Measurements from ENCODE around the gene L1CAM. TPM values are rescaled to one million over a fixed set of nuclear protein-coding genes. Genes with fewer than 3 reads are reported as not detected.

The L1CAM gene
- total RNA-seq, 2 experiments from 2014 or later = 3.6 to 4.9 TPM

DNA sequence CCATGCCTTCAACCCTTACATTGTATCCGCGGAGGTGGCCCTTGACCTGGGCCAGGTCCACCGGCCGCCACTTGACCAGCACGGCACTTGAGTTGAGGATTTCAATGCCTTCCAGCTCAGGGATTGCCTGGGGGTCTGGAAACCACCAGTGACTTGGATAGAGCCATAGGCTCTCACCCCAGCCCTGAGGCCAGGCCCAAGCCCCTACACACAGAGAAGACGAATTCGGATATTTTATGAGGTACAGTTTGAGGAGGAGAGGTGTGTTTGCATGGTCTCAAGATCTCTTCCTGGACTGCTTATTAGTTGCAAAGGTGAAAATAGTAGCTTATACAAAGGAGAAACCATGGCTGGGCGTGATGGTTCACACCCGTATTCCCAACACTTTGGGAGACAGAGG, 20.3 kb downstream of the L1CAM start:
- Mint-ChIP-seq H3K27me3 (no peaks in the 10 kb centered on the region), H3K4me3 (no peak overlapping the region), H3K36me3 (no peaks in the 10 kb centered on the region), H3K9me3 (ENCODE audit: low read depth) (no peaks in the 10 kb centered on the region), H3K4me1 (no peaks in the 10 kb centered on the region), H3K27ac (no peak overlapping the region)
- CTCF ChIA-PET = no interaction called here
- no peak for DNase-seq
- no peak for ATAC-seq

DNA sequence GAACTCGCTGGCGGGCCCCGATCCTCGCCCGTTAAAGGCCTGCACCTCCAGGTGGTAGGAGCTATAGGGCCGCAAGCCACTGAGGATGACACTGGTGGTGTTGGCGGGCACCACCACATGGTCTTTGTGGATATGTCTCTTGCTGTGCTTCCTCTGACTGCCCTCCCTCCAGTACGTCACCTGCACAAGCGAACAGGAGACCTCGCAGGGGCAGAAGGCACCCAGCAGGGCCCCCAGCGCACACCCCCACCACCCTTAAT, 20.7 kb downstream of the L1CAM start:
- CTCF ChIA-PET = no interaction called here
- Mint-ChIP-seq H3K4me3 (no peak overlapping the region), H3K27me3 (no peaks in the 10 kb centered on the region), H3K36me3 (no peaks in the 10 kb centered on the region), H3K27ac (no peak overlapping the region), H3K9me3 (ENCODE audit: low read depth) (no peaks in the 10 kb centered on the region), H3K4me1 (no peaks in the 10 kb centered on the region)
- no peak for ATAC-seq
- no peak for DNase-seq

DNA sequence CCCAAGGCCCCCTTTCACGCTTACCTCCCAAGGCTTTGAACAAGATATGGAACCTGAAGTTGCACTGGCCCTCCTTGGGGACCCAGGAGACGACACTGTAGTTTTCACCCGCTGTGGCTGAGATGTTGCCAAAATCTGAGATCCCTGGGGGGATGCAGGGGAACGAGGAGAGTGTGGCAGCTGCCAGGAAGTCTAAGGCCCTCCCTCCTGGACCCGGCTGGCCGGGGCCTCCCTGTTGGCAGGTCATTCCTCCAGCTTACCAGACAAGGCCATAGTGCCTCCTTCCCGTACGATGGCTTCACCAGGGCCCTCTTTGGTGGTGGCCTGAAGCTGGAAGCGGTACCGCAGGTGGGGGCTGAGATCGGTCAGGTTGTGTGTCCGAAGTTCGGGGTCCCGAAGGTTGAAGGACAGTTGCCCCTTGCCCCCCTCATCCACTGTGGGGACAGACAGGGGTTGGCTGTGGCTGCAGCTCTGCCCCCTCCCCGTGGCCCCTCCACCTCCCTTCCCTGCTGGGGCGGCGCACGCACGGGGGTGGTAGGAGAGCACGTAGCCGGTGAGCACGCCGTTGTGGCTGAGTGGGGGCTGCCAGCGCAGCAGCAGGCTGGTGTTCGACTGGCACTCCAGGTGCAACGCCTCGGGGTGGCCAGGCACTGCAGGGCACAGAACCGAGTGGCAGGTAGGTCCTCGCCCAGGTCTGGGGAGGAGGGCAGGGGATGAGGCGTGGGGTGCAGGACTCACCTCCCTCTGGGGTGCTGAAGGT, 21.2 kb downstream of the L1CAM start:
- no peaks in the 10 kb centered on the region for H3K4me1 Mint-ChIP-seq
- no peak overlapping the region for H3K27ac Mint-ChIP-seq
- DNase-seq (no peak), ATAC-seq (no peak)
- H3K36me3 Mint-ChIP-seq = no peaks in the 10 kb centered on the region
- H3K4me3 Mint-ChIP-seq = no peak overlapping the region
- H3K27me3 Mint-ChIP-seq = no peaks in the 10 kb centered on the region
- no peaks in the 10 kb centered on the region for H3K9me3 Mint-ChIP-seq (ENCODE audit: low read depth)
- CTCF ChIA-PET = no interaction called here

DNA sequence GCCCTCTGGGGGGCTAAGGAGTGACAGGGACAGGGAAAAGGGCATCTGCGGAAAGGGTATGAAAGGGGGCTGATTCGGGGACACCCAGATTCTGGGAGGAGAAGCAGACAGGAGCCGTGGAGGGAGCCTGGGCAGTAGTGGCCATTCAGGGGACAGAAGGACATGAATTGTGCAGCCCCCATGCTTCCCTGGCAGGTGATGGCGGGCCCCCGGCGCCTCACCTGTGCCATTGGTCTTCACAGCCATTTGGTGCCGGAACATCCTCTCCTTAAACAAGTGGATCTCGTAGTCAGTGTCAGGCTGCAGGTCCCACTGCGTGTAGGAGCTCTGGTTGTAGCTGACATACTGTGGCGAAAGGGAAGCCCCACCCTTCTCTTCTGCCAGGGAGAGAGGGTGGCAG, 21.9 kb downstream of the L1CAM start:
- Mint-ChIP-seq H3K9me3 (ENCODE audit: low read depth) (no peaks in the 10 kb centered on the region), H3K27me3 (no peaks in the 10 kb centered on the region), H3K36me3 (no peaks in the 10 kb centered on the region), H3K4me1 (no peaks in the 10 kb centered on the region), H3K4me3 (no peak overlapping the region), H3K27ac (no peak overlapping the region)
- DNase-seq = no peak
- CTCF ChIA-PET = no interaction called here
- ATAC-seq = no peak

DNA sequence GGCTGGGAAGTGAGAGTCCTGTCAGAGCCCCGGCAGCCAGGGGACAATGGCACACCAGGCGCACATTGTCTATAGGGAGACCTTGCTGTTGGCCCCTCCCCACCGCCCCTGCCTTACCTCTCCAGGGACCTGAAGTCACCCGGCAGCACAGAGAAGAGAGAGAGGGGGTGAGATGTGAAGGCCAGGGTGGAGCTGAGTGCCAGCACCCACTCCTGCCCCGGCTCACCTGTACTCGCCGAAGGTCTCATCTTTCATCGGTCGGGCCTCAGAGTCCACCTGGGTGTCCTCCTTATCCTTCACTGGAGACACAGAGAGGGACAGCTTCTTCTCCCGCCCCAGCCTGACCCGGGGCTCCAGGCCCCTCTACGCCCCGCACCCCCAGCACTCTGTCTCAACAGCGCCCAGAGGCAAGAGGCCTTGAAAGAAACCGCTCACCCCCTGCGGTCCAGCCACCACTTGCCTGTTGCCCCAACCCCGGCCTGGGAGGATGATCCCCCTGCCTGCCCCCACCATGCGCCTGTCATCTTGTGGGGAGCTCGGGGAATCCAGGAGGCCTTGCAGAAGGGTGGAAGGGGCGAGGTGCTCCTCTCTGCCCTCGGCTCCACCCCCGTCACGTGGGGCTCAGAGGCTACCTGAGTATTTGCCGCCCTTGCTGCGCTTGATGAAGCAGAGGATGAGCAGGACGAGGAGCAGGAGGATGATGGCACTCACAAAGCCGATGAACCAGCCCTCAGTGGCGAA, 22.6 kb downstream of the L1CAM start:
- no peaks in the 10 kb centered on the region for H3K27me3 Mint-ChIP-seq
- CTCF ChIA-PET = no interaction called here
- no peaks in the 10 kb centered on the region for H3K9me3 Mint-ChIP-seq (ENCODE audit: low read depth)

DNA sequence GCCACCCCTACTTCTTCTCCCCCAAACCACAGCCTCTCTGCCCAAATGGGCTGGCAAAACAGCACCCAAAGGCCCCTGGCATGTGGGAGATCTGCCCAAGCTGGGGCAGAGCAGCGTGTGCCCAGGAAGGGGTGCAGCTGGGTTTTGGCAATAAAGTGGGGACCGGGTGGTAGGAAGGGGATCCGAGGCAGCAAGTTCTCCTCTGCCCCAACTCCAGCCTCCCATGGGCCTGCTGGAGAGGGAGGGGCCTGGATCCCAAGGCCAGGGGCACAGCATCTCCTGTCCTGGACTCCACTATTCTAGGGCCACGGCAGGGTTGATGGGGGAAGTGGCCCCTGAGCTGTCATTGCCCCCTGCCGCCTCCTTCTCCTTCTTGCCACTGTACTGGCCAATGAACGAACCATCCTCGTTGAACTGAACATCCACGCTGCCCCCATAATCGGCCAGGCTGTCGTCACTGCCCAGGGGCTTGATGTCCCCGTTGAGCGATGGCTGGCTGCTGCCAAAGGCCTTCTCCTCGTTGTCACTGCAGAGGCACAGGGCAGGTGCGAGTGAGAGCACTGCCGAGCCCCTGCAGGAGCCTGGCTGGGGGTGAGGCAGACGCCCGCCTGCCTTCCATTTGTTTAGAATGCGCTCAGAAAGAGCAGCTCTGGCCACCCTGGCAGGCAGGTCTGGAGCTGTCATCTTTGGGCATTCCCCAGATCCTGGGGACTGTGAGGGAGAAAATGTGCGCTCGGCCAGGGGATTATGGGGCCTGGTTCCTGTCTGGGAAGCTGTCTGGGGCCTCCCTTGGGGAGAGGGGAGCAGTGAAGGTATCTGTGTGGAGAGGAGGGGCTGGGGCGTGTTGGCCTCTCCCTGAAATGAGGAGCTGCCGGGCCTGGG, 23.4 kb downstream of the L1CAM start:
- Mint-ChIP-seq H3K4me3 (no peak overlapping the region), H3K27ac (no peak overlapping the region), H3K9me3 (ENCODE audit: low read depth) (no peaks in the 10 kb centered on the region), H3K27me3 (no peaks in the 10 kb centered on the region), H3K4me1 (peaks cover 2% of the 10 kb centered on the region), H3K36me3 (no peaks in the 10 kb centered on the region)
- CTCF ChIA-PET = no interaction called here
- DNase-seq (no peak), ATAC-seq (no peak)

More for the DNA sequence above, 22.6 kb downstream of the L1CAM start:
- no peak for ATAC-seq
- no peak overlapping the region for H3K27ac Mint-ChIP-seq
- H3K4me3 Mint-ChIP-seq = no peak overlapping the region
- DNase-seq = no peak
- no peaks in the 10 kb centered on the region for H3K4me1 Mint-ChIP-seq
- no peaks in the 10 kb centered on the region for H3K36me3 Mint-ChIP-seq

DNA sequence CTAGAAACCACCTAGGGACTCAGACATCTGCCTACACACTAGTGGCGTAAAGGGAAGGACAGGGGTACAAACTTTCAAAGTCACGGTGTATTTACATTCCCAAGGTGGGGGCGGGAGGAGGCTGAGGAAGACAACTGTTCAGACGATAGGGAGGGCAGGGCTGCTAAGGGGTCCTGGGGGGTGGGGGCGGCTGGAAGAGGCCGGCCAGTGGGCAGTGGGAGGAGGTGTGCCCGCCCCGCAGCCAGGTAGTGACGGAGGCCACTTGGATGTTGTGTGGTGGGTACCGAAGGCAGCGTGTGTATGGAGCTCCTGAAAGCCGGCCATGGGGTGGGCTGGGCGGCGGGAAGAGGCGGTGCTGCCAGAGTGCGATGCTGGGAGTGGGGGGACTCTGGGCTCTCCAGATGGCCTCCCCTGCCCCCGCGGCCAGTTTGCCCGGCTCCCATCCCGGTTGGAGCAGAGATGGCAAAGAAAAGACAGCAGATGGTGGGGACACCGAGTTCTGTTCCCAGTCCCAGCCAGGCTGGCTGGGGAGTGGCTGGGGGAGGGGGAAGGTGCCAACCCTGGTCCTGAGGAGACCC, 24.2 kb downstream of the L1CAM start:
- peaks cover 8% of the 10 kb centered on the region for H3K4me1 Mint-ChIP-seq
- peaks cover 3% of the 10 kb centered on the region for H3K27me3 Mint-ChIP-seq

DNA sequence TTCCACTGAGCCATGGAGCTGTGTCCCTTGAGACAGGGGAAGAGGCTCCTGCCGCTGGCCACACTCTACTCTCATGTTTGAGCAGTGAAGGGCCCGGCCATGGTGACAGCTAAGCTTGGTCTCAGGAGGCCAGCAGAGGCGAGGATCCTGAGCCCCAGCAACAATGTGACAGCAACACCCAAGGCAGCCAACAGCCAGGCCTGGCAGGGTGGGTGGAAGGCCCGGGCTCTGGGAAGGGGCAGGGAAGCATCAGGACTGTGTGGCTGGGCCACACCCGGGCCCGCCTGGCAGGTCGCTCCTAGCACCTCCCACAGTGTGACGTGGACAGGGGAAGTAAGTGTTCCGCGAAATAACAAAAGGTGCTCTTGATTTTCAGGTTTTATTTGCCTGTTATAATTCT, 24.8 kb downstream of the L1CAM start:
- no peaks in the 10 kb centered on the region for H3K36me3 Mint-ChIP-seq
- CTCF ChIA-PET = no interaction called here
- H3K4me1 Mint-ChIP-seq = peaks cover 8% of the 10 kb centered on the region
- no peak overlapping the region for H3K4me3 Mint-ChIP-seq
- no peak overlapping the region for H3K27ac Mint-ChIP-seq
- peaks cover 3% of the 10 kb centered on the region for H3K27me3 Mint-ChIP-seq
- no peak for DNase-seq
- ATAC-seq = no peak
- H3K9me3 Mint-ChIP-seq (ENCODE audit: low read depth) = no peaks in the 10 kb centered on the region

More for the DNA sequence above, 24.2 kb downstream of the L1CAM start:
- no peaks in the 10 kb centered on the region for H3K9me3 Mint-ChIP-seq (ENCODE audit: low read depth)
- CTCF ChIA-PET = no interaction called here
- H3K4me3 Mint-ChIP-seq = no peak overlapping the region
- ATAC-seq = no peak
- H3K27ac Mint-ChIP-seq = no peak overlapping the region
- H3K36me3 Mint-ChIP-seq = no peaks in the 10 kb centered on the region
- DNase-seq = no peak

DNA sequence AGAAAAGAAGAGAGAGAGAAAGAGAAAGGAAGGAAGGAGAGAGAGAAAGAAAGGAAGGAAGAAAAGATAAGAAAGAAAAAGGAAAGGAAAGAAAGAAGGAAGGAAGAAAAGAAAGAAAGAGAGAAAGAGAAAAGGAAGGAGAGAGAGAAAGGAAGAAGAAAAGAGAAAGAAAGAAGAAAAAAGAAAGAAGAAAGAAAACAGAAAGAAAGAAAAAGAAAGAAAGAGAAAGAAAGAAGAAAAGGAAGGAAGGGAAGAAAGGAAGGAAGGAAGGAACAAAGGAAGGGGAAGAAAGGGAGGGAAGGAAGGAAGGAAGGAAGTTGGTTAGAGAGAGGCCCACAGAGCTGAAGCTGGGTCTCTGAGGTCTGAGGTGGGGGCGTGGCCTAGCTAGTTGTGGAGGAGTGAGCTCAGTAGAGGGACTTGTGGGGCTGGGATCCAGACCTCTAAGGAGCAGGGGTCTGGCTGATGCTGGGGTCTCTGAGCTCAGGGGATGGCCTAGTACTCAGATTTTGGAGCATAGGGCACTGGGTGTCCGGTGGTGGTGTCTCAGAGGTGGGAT, 28.5 kb downstream of the L1CAM start:
- no peaks in the 10 kb centered on the region for H3K9me3 Mint-ChIP-seq (ENCODE audit: low read depth)
- no peak for DNase-seq
- no peak overlapping the region for H3K4me3 Mint-ChIP-seq
- no peak for ATAC-seq
- H3K36me3 Mint-ChIP-seq = no peaks in the 10 kb centered on the region
- no peak overlapping the region for H3K27ac Mint-ChIP-seq
- CTCF ChIA-PET = no interaction called here
- peaks cover 8% of the 10 kb centered on the region for H3K27me3 Mint-ChIP-seq
- peaks cover 8% of the 10 kb centered on the region for H3K4me1 Mint-ChIP-seq

DNA sequence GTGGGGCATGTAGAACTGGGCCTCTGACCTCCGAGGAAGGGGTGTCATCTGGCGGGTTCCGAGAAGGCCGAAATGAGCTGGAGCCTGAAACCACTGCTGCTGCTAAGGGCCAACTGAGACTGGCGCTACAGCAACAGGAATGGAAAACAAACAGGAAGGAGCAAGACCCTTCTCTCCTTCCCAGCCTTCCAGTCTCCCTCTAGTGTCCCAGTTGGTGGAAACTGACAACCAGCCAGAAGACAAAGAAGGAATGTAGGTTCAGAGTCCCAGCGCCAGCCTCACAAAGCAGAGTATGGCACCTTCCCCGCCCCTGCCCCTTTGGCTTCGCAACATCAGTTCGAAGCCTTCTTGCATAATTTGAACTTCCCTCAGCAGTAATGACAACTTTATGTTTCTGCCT, 31.3 kb downstream of the L1CAM start:
- no peak for ATAC-seq
- no peaks in the 10 kb centered on the region for H3K9me3 Mint-ChIP-seq (ENCODE audit: low read depth)
- H3K36me3 Mint-ChIP-seq = no peaks in the 10 kb centered on the region
- CTCF ChIA-PET = no interaction called here
- DNase-seq = no peak
- peaks cover 8% of the 10 kb centered on the region for H3K4me1 Mint-ChIP-seq
- H3K27ac Mint-ChIP-seq = no peak overlapping the region
- peaks cover 14% of the 10 kb centered on the region for H3K27me3 Mint-ChIP-seq
- H3K4me3 Mint-ChIP-seq = no peak overlapping the region

DNA sequence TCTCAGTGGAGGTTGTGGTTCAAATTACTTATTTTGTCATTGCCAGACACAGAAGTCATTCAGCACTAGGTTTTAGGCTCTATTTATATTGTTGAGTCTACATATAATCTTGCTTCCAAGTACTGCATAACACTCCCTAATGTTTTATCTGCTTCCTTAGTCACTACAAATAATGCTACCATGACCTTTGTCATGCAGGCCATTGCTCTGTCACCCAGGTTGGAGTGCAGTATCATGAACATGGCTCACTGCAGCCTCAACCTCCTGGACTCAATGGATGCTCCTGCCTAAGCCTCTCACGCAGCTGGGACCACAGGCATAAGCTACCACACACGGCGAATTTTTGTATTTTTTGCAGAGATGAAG, 32.1 kb downstream of the L1CAM start:
- peaks cover 16% of the 10 kb centered on the region for H3K27me3 Mint-ChIP-seq
- CTCF ChIA-PET = no interaction called here
- no peak for ATAC-seq
- no peak overlapping the region for H3K27ac Mint-ChIP-seq
- H3K9me3 Mint-ChIP-seq (ENCODE audit: low read depth) = no peaks in the 10 kb centered on the region
- H3K36me3 Mint-ChIP-seq = no peaks in the 10 kb centered on the region
- H3K4me1 Mint-ChIP-seq = peaks cover 8% of the 10 kb centered on the region
- DNase-seq = no peak
- H3K4me3 Mint-ChIP-seq = no peak overlapping the region

DNA sequence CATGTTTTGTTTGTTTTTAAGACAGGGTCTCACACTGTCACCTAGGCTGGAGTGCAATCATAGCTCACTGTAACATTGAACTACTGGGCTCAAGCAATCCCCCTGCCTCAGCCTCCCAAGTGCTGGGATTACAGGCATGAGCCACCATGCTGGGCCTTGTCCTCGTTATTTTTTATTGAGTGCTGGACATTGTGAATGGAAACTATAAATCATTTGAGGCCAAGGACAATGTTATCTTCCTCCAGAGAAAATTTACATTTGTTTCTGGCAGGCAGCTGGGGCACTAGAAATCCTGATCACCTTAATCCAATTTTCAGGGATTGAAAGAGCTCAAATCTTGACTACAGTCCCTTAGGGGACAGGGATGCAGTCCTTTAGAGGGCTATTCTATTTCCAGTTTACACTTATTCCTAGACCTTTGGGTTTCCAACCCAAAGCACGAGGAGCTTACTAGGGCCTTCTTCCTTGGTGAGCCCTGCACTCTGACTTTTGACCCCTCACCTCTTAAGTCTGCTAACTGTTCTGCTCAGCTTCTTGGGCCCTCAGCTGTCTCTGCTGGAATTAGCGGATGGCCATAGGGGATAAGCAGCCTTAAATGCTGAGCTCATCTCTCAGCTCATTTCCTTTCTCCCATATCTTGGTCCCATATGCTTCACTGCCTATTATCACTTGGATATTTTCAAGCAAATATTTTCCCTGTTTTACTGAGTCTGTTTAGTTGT, 32.6 kb downstream of the L1CAM start:
- Mint-ChIP-seq H3K27me3 (peaks cover 19% of the 10 kb centered on the region), H3K36me3 (no peaks in the 10 kb centered on the region), H3K27ac (no peak overlapping the region), H3K4me1 (peaks cover 8% of the 10 kb centered on the region), H3K9me3 (ENCODE audit: low read depth) (no peaks in the 10 kb centered on the region), H3K4me3 (no peak overlapping the region)
- CTCF ChIA-PET = no interaction called here
- ATAC-seq = no peak
- no peak for DNase-seq

DNA sequence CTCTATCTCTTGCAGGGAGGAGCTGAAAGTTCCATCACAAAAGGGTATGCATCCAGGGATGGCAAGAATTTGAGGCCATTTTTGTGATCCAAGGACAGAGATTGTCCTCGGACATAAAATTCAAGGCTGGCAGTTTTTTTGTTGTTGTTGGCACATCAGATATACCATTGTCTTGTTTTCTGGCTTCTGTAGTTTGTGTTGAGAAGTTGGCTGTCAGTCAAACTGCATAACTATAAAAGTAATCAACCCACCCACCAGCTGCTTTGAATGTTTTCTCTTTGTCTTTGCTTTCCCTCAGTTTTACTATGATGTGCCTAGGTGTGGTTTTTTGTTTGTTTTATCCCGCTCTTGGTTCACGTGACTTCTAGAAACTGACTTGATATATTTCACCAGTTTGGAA, 34.0 kb downstream of the L1CAM start:
- Mint-ChIP-seq H3K36me3 (no peaks in the 10 kb centered on the region), H3K4me1 (peaks cover under 1% of the 10 kb centered on the region), H3K4me3 (no peak overlapping the region), H3K9me3 (ENCODE audit: low read depth) (no peaks in the 10 kb centered on the region), H3K27ac (no peak overlapping the region), H3K27me3 (peaks cover 19% of the 10 kb centered on the region)
- ATAC-seq (no peak), DNase-seq (no peak)
- CTCF ChIA-PET = no interaction called here
